ENCODE measurements around the gene RALY.

DNA sequence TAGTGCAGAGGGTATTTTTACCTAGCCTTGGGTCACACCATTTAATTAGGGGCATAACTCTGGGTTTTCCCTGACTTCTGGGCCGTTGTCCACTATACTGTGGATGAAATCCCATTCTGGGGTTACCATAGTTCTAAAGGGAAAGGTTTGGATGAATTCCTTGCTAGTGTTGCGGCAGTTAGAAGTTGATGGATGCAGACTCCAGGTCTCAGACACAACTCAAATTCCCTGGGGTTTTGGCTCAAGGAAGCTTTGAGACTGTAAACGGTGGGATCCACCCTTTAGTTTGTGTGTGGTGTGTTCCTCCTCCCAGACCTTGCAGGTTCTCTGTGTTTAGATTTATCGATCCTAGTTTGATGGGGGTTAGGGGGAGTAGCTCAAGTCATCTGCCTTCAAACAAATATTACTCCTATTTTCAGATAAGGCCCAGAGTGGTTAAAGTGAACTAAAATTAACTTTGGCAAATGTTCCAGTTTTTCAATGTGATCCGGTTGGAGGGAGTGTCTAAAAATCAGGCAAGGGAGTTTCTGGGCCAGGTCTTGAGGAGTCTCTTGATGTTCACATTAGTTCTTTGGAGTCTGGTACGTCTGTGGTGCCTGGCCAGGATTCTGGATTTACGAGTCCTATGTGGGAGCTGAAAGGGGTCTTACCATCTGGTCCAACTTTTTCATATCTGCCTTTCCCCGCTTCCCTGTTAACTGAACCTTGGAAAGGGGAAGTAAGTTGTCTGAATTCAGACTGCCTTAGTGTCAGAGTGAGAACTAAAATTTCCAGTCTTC is 1.5 kb downstream of the RALY start:
- TF ChIP-seq, protein P1, sequence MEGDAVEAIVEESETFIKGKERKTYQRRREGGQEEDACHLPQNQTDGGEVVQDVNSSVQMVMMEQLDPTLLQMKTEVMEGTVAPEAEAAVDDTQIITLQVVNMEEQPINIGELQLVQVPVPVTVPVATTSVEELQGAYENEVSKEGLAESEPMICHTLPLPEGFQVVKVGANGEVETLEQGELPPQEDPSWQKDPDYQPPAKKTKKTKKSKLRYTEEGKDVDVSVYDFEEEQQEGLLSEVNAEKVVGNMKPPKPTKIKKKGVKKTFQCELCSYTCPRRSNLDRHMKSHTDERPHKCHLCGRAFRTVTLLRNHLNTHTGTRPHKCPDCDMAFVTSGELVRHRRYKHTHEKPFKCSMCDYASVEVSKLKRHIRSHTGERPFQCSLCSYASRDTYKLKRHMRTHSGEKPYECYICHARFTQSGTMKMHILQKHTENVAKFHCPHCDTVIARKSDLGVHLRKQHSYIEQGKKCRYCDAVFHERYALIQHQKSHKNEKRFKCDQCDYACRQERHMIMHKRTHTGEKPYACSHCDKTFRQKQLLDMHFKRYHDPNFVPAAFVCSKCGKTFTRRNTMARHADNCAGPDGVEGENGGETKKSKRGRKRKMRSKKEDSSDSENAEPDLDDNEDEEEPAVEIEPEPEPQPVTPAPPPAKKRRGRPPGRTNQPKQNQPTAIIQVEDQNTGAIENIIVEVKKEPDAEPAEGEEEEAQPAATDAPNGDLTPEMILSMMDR (IDR thresholded peaks at IDR 0.05) = no peak
- no peak for TF ChIP-seq POLR2A (IDR thresholded peaks at IDR 0.05)

Measured in body of pancreas (tissue), 4 donors.